GM12865 (cell line): ENCODE results near the gene FYB2.
"Not testable (repeated sequence)": the region's sequence is repeated elsewhere in the genome, so short reads cannot be mapped to it uniquely, and the experiment has no call there.

Source experiments
- DNase-seq: peaks from one replicate; pipeline ENCODE4 v3.0.0; 2010; ENCODE audit warnings: low read depth
- H3K4me3 ChIP-seq: 2 replicates; pipeline ENCODE4 v1.5.1; 2011; ENCODE audit warnings: mild to moderate bottlenecking, low read depth, low read length, control low read depth
- CTCF ChIP-seq: IDR thresholded peaks from 2 replicates; pipeline ENCODE4 v1.5.1; 2011; ENCODE audit warnings: low read length, control low read depth, low read depth, inconsistent platforms; ENCODE audit not compliant: insufficient read depth; ENCODE audit errors: missing control alignments

Gene FYB2

GRCh38 chr1:56788102-56788501 is 31.1 kb downstream of the FYB2 start:
- no peak for DNase-seq
- TF ChIP-seq CTCF, result no peak
- H3K4me3 ChIP-seq, result no peak overlapping the region

GRCh38 chr1:56787330-56787729 is 31.9 kb downstream of the FYB2 start:
- no peak for DNase-seq
- no peak overlapping the region for H3K4me3 ChIP-seq
- no peak for TF ChIP-seq CTCF

GRCh38 chr1:56782773-56783172 is 36.4 kb downstream of the FYB2 start:
- TF ChIP-seq CTCF, result no peak
- no peak overlapping the region for H3K4me3 ChIP-seq
- no peak for DNase-seq

- no peak for TF ChIP-seq CTCF
- DNase-seq, result no peak
Measured at GRCh38 chr1:56780826-56781225, 38.4 kb downstream of the FYB2 start.

GRCh38 chr1:56780128-56780750 is 39.0 kb downstream of the FYB2 start:
- no peak overlapping the region for H3K4me3 ChIP-seq
- DNase-seq, result no peak
- no peak for TF ChIP-seq CTCF

More at GRCh38 chr1:56780826-56781225, 38.4 kb downstream of the FYB2 start:
- no peak overlapping the region for H3K4me3 ChIP-seq

GRCh38 chr1:56777972-56778371 is 41.2 kb downstream of the FYB2 start:
- DNase-seq, result no peak
- H3K4me3 ChIP-seq, result no peak overlapping the region
- TF ChIP-seq CTCF, result no peak

- DNase-seq, H3K4me3 ChIP-seq: not testable (repeated sequence)
Measured at GRCh38 chr1:56774732-56775131, 44.5 kb downstream of the FYB2 start.
